Tibial nerve (tissue), 4 donors: ENCODE measurements around the gene STX8. TPM values are rescaled to one million over a fixed set of nuclear protein-coding genes. Genes with fewer than 3 reads are reported as not detected.
"Not testable (repeated sequence)": the region's sequence is repeated elsewhere in the genome, so short reads cannot be mapped to it uniquely, and the experiment has no call there.

Experiments
- DNase-seq, 2 donors: peaks; one replicate each; pipeline ENCODE4 v3.0.0-alpha.2; 2019; ENCODE audit warnings: low spot score in 2 of 2
- H3K27ac ChIP-seq, 4 donors: fragments of 200-600 bp; sonication (generic) in 3 of 4; one replicate each; pipeline ENCODE4 v1.5.1; 2017 to 2019; ENCODE audit warnings: mild to moderate bottlenecking in 1 of 4
- H3K27me3 ChIP-seq, 2 donors: fragments of 200-600 bp; sonication (generic) in 1 of 2; one replicate each; pipeline versions ENCODE4 v1.5.1 to v1.6.0; 2017 to 2019
- H3K36me3 ChIP-seq, 3 donors: fragments of 200-600 bp; sonication (generic); one replicate each; pipeline ENCODE4 v1.5.1; 2018 to 2019
- H3K4me1 ChIP-seq, 4 donors: fragments of 200-600 bp; sonication (generic) in 3 of 4; one replicate each; pipeline ENCODE4 v1.5.1; 2017 to 2019
- H3K4me3 ChIP-seq, 4 donors: fragments of 200-600 bp; sonication (generic) in 3 of 4; one replicate each; pipeline ENCODE4 v1.5.1; 2017 to 2019; ENCODE audit warnings: mild to moderate bottlenecking in 1 of 4, moderate library complexity in 1 of 4
- H3K9me3 ChIP-seq, 4 donors: fragments of 200-600 bp; sonication (generic) in 3 of 4; one replicate each; pipeline ENCODE4 v1.5.1; 2017 to 2019
- CTCF ChIP-seq, 5 experiments: fragments of 200-600 bp in 3 of 5; fragments of 450-650 bp in 2 of 5; sonication (generic) in 3 of 5; IDR thresholded peaks; one replicate each; pipeline ENCODE4 v1.5.1; 2016 to 2019; ENCODE audit warnings: antibody characterized with exemption in 5 of 5, mild to moderate bottlenecking in 3 of 5, moderate library complexity in 2 of 5
- EP300 ChIP-seq, 2 donors: sonication (generic); formaldehyde crosslinking; IDR thresholded peaks; one replicate each; pipeline ENCODE4 v1.6.1; 2017; ENCODE audit warnings: antibody characterized with exemption in 2 of 2, mild to moderate bottlenecking in 1 of 2
- POLR2A ChIP-seq, 2 donors: fragments of 450-650 bp; IDR thresholded peaks; one replicate each; pipeline ENCODE4 v1.6.1; 2017; ENCODE audit warnings: antibody characterized with exemption in 2 of 2, mild to moderate bottlenecking in 2 of 2, moderate library complexity in 2 of 2
- WGBS, 2 donors: methylation state at CpG; one replicate each; pipeline ENCODE4 v1.1.5; 2018; 5-methylcytosine and 5-hydroxymethylcytosine counted together
- total RNA-seq, 4 donors: library from RNA; depleted of rRNA; stranded (reverse); fragments of >200 nt; gene quantifications; one replicate each; pipeline ENCODE4 v1.1.0, GENCODE V29; 2016

STX8 gene
- total RNA-seq, 4 donors from 2014 or later, result 57.7 to 97.2 (median 69.1) TPM

DNA sequence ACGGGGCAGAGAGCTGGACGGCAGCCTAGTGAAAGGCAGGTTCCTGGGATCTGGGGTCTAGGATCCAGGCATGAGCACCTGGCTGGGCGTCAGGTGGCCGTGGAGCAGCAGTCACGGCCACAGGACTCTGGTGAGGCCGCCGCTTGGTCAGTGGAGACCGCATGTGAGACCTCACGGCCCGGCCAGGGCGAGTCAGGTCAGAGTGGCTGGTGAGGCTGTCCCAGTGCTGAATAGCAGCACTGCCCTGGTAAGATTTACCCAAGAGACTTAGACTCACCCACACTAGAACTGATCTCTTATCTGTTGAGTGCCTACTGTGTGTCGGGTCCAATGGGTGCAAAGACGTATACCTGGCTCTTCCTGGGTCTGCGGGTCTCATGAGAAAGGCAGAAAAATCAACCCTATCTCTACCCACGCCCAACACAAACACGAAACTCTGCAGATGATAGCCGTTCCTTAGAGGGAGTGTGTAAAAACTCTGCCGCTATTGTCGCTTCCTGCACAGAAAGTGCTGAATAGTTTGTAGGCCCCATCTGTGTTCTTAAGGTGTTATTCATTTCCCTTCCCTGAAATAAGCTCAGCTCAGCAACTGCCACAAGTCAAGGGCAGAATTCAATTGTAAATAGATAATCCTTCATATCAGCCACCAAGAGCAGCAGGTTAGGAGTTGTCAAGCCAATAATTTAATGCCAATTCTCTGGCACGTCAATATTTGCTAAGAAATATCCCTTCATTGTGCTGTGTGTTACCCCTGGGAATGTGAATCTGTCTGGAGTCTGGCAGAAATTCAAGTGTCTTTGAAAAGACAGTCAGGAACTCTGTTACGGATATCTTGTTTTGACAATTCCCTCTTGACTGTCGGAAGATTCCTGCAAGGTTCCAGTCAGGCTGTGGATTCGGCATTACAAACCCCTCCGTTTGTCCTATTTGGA lies 314.3 kb downstream of the STX8 start:
- WGBS, 2 donors, result 79 to 81% methylated on average over 23 to 24 of the region's 24 CpGs
- Histone ChIP-seq H3K4me1 (peaks cover 0 to 19% (median 0%) of the 10 kb centered on the region in 4 donors), H3K27me3 (no peaks in the 10 kb centered on the region), H3K27ac (no peak overlapping the region), H3K4me3 (no peak overlapping the region), H3K9me3 (peaks cover 0 to 5% (median 0%) of the 10 kb centered on the region in 4 donors), H3K36me3 (peaks cover 0 to 10% (median 0%) of the 10 kb centered on the region in 3 donors)
- TF ChIP-seq POLR2A (IDR thresholded peaks at IDR 0.05) (no peak), CTCF (IDR thresholded peaks at IDR 0.05) (no peak), EP300 (IDR thresholded peaks at IDR 0.05) (no peak)
- no peak for DNase-seq

DNA sequence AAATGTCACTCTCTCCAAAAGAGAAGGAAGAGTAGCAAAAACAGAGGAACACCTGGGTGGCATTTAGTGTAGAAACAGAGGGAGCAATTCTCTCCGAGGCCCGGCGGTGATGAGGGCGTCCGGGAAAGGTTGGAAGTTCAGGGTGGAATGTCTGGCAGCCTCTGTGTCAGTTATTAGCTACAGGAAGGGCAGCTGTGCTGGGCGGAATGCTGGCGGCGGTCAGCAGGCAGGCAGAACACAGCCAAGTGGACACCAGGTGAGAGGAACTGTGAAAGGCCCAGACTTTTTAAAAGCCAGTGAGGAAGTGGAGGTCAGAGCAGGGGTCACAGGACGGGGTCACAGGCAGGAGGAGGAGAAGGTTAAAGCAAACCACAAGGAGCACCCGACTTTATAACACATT lies 316.2 kb downstream of the STX8 start:
- Histone ChIP-seq H3K27ac (no peak overlapping the region), H3K27me3 (no peaks in the 10 kb centered on the region), H3K36me3 (peaks cover 0 to 9% (median 0%) of the 10 kb centered on the region in 3 donors), H3K4me1 (peaks cover 0 to 19% (median 0%) of the 10 kb centered on the region in 4 donors), H3K4me3 (no peak overlapping the region), H3K9me3 (peaks cover 0 to 5% (median 0%) of the 10 kb centered on the region in 4 donors)
- 53 to 61% methylated on average over 10 of the region's 10 CpGs for WGBS, 2 donors
- TF ChIP-seq POLR2A (IDR thresholded peaks at IDR 0.05) (no peak), CTCF (IDR thresholded peaks at IDR 0.05) (no peak), EP300 (IDR thresholded peaks at IDR 0.05) (peak in 1 of 2 donors; percentile 46)
- DNase-seq, result no peak

- Histone ChIP-seq H3K36me3 (no peaks in the 10 kb centered on the region), H3K27me3 (no peaks in the 10 kb centered on the region), H3K4me1 (peaks cover 0 to 19% (median 0%) of the 10 kb centered on the region in 4 donors), H3K9me3 (no peaks in the 10 kb centered on the region), H3K4me3 (no peak overlapping the region), H3K27ac (no peak overlapping the region)
- 86% methylated on average over 15 of the region's 15 CpGs for WGBS, 2 donors
- no peak for TF ChIP-seq EP300 (IDR thresholded peaks at IDR 0.05)
- TF ChIP-seq CTCF (IDR thresholded peaks at IDR 0.05), result no peak
- no peak for TF ChIP-seq POLR2A (IDR thresholded peaks at IDR 0.05)
- no peak for DNase-seq
Observed at GRCh38 chr17:9258115-9259015, 317.3 kb downstream of the STX8 start.

- not testable (repeated sequence) for H3K36me3 ChIP-seq
Observed at GRCh38 chr17:9257630-9257965, 318.0 kb downstream of the STX8 start.

DNA sequence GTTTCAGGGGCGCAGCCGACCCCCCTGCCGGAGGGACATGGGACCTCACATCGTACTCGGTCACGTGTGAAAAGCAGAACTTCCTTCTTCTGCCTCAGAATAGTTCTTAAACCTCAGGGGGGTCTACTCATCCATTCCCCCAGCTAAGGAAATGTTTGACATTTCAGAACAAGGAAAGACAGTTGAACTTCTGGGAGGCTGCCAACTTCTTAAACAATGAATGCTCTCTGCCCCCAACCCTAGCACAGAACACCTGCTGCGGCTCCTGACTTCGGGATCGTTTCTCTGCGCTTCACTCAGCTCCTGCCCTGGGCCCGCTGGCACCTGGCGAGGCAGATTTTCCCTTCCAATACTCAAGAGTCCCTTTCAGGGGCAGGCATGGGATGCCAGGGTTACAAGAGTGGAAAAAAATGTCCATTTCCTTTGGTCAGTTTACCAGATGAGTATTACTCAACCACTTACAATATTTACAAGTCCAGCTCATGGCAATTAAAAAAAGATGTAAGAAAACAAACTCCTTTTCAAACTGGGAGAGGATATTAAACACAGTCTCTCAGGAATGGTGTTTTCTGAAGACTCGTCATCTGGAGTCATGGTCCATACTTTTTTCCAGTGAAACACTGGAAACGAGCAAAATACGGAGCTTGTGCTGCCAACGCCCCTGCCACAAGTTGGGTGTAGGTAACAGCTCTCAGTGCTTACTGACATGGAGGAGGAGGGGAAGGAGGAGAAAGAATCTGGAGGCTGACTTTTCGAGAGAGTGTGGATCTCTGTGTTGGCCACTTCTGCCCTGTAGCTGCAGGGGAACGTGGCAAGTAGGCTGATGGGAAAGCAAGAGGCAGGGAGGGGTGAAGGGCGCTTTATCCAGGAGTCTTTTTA lies 318.6 kb downstream of the STX8 start:
- 48 to 54% methylated on average over 19 of the region's 19 CpGs for WGBS, 2 donors
- DNase-seq, result no peak
- H3K9me3 ChIP-seq, result no peaks in the 10 kb centered on the region
- no peaks in the 10 kb centered on the region for H3K36me3 ChIP-seq
- no peaks in the 10 kb centered on the region for H3K27me3 ChIP-seq
- no peak overlapping the region for H3K27ac ChIP-seq
- H3K4me3 ChIP-seq, result no peak overlapping the region
- TF ChIP-seq CTCF (IDR thresholded peaks at IDR 0.05) (no peak), EP300 (IDR thresholded peaks at IDR 0.05) (no peak)
- peaks cover 0 to 19% (median 0%) of the 10 kb centered on the region in 4 donors for H3K4me1 ChIP-seq

More at GRCh38 chr17:9257630-9257965, 318.0 kb downstream of the STX8 start:
- not testable (repeated sequence) for H3K9me3 ChIP-seq, H3K4me3 ChIP-seq, DNase-seq, H3K27ac ChIP-seq, H3K27me3 ChIP-seq
- peaks cover 0 to 19% (median 0%) of the 10 kb centered on the region in 4 donors for H3K4me1 ChIP-seq
- 93 to 95% methylated on average over 9 of the region's 9 CpGs for WGBS, 2 donors
